Esophagus squamous epithelium (tissue), 5 donors: ENCODE results near the gene GABRA4. TPM values are rescaled to one million over a fixed set of nuclear protein-coding genes. Genes with fewer than 3 reads are reported as not detected.

ENCODE experiments used
- DNase-seq: peaks from one replicate; lab custom pipeline; 2025; lab: John Stamatoyannopoulos, UW
- H3K27ac ChIP-seq, 4 donors: fragments of 200-600 bp; sonication (generic); one replicate each; pipeline ENCODE4 v1.5.1; 2016 to 2019; ENCODE audit warnings: mild to moderate bottlenecking in 1 of 4
- H3K27me3 ChIP-seq, 4 donors: fragments of 200-600 bp; sonication (generic); 1 replicate in 3 of 4; 2 replicates in 1 of 4; pipeline versions ENCODE4 v1.5.1 to v1.6.0; 2017 to 2021; ENCODE audit warnings: antibody characterized with exemption in 1 of 4
- H3K36me3 ChIP-seq, 3 donors: fragments of 200-600 bp; sonication (generic); one replicate each; pipeline ENCODE4 v1.5.1; 2016 to 2019
- H3K4me1 ChIP-seq, 3 donors: fragments of 200-600 bp; sonication (generic); one replicate each; pipeline ENCODE4 v1.5.1; 2017 to 2019
- H3K4me3 ChIP-seq, 4 donors: fragments of 200-600 bp; sonication (generic); 1 replicate in 3 of 4; 2 replicates in 1 of 4; pipeline ENCODE4 v1.5.1; 2016 to 2019; ENCODE audit warnings: mild to moderate bottlenecking in 2 of 4, moderate library complexity in 1 of 4
- H3K9me3 ChIP-seq, 3 donors: fragments of 200-600 bp; sonication (generic); one replicate each; pipeline ENCODE4 v1.5.1; 2016 to 2019
- CTCF ChIP-seq, 6 experiments: fragments of 450-650 bp in 4 of 6; fragments of 200-600 bp in 2 of 6; sonication (generic) in 2 of 6; IDR thresholded peaks; one replicate each; pipeline ENCODE4 v1.5.1; 2016 to 2019; ENCODE audit warnings: antibody characterized with exemption in 6 of 6, mild to moderate bottlenecking in 4 of 6, moderate library complexity in 4 of 6
- POLR2A ChIP-seq, 4 donors: fragments of 450-650 bp; IDR thresholded peaks; one replicate each; pipeline ENCODE4 v1.6.1; 2017; ENCODE audit warnings: antibody characterized with exemption in 4 of 4, mild to moderate bottlenecking in 4 of 4, moderate library complexity in 3 of 4
- WGBS, 2 donors: methylation state at CpG; one replicate each; pipeline ENCODE4 v1.1.5; 2018; 5-methylcytosine and 5-hydroxymethylcytosine counted together
- intact Hi-C: fragments of 100-400 bp; cut with DNase I; formaldehyde crosslinking; loops from one replicate; pipeline ENCODE4 v1.15.0; 2022
- total RNA-seq, 4 donors: library from RNA; depleted of rRNA; stranded (reverse); fragments of >200 nt; gene quantifications; one replicate each; pipeline ENCODE4 v1.1.0, GENCODE V29; 2016
- donor health status: DM: yes; HTN: yes; CAD: no.

GABRA4 gene
- total RNA-seq, 4 donors from 2014 or later: under 0.01 to 2.3 (median 0.13) TPM; not detected in 1

DNA sequence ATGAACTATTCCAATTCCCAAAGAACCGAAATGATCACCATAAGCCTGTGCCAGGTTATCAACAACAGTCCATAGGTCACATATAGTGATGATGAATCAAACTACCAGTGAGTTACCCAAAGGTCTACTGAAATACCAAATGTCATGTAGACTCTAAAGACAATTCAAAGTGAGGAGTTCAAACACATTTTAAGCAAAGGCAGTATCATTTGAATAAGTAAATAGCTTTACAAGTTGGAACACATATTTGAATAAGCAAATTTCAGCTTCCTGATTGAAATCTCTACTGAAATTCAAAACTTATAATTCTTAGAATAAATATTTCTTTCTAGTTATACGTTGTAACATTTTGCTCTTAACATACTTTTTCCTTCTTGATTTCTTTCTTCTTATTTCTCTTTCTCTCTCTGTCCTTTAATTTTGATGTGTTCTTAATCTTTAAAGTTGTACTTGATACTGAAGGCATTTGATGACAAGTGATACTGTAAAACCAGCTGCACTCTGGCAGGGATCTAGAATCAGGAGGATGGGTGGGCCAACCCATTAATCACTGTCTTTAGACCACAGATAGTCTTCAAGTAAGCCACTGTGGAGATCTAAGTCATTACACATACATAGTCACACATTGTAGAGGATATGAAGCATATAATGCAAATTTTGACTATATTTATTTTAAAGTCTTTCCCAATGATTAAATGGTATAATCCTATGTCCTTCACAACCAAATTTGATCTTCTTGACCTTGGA lies 34.5 kb downstream of the GABRA4 start:
- H3K4me1 ChIP-seq: no peaks in the 10 kb centered on the region
- 60 to 78% methylated on average over 2 of the region's 2 CpGs for WGBS, 2 donors
- H3K36me3 ChIP-seq: no peaks in the 10 kb centered on the region

GRCh38 chr4:46956451-46956850 lies 36.9 kb downstream of the GABRA4 start:
- Histone ChIP-seq H3K4me1 (no peaks in the 10 kb centered on the region), H3K9me3 (no peaks in the 10 kb centered on the region), H3K27ac (no peak overlapping the region), H3K27me3 (no peaks in the 10 kb centered on the region), H3K4me3 (no peak overlapping the region), H3K36me3 (no peaks in the 10 kb centered on the region)
- intact Hi-C loops: no loop called here
- WGBS, 2 donors: 56 to 60% methylated on average over 4 of the region's 4 CpGs
- no peak for DNase-seq
- TF ChIP-seq CTCF (IDR thresholded peaks at IDR 0.05) (no peak), POLR2A (IDR thresholded peaks at IDR 0.05) (no peak)

More for the DNA sequence above, 34.5 kb downstream of the GABRA4 start:
- DNase-seq: no peak
- Histone ChIP-seq H3K4me3 (no peak overlapping the region), H3K27ac (no peak overlapping the region), H3K9me3 (no peaks in the 10 kb centered on the region), H3K27me3 (no peaks in the 10 kb centered on the region)
- intact Hi-C loops: no loop called here
- TF ChIP-seq CTCF (IDR thresholded peaks at IDR 0.05): no peak
- no peak for TF ChIP-seq POLR2A (IDR thresholded peaks at IDR 0.05)

DNA sequence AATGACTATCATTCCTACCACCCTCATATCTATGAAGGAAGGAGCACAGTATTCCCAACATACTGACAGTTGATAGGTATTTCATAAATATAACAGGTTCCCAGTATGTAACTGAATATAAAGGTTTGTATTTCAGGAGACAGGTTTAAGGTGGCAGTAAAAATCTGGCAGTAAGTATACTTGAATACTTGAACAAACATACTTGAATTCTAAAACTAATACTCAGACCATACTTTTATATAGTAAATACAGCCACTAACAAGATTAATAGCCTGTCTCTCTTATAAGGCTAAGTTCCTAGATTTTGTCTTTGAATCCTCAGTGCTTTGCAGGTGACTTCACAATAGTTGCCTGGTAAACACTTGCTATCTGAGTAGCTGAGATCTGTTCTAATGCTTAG lies 37.8 kb downstream of the GABRA4 start:
- intact Hi-C loops: no loop called here
- no peak overlapping the region for H3K27ac ChIP-seq
- no peaks in the 10 kb centered on the region for H3K4me1 ChIP-seq
- H3K27me3 ChIP-seq: no peaks in the 10 kb centered on the region
- no peak for DNase-seq
- H3K4me3 ChIP-seq: no peak overlapping the region
- TF ChIP-seq CTCF (IDR thresholded peaks at IDR 0.05): no peak
- TF ChIP-seq POLR2A (IDR thresholded peaks at IDR 0.05): no peak
- H3K36me3 ChIP-seq: no peaks in the 10 kb centered on the region
- H3K9me3 ChIP-seq: no peaks in the 10 kb centered on the region

- intact Hi-C loops: no loop called here
- no peaks in the 10 kb centered on the region for H3K4me1 ChIP-seq
- no peak overlapping the region for H3K4me3 ChIP-seq
- no peaks in the 10 kb centered on the region for H3K27me3 ChIP-seq
- no peaks in the 10 kb centered on the region for H3K9me3 ChIP-seq
- DNase-seq: no peak
- no peak for TF ChIP-seq CTCF (IDR thresholded peaks at IDR 0.05)
- no peak for TF ChIP-seq POLR2A (IDR thresholded peaks at IDR 0.05)
- no peaks in the 10 kb centered on the region for H3K36me3 ChIP-seq
- no peak overlapping the region for H3K27ac ChIP-seq
Observed at GRCh38 chr4:46954643-46955042, 38.7 kb downstream of the GABRA4 start.

DNA sequence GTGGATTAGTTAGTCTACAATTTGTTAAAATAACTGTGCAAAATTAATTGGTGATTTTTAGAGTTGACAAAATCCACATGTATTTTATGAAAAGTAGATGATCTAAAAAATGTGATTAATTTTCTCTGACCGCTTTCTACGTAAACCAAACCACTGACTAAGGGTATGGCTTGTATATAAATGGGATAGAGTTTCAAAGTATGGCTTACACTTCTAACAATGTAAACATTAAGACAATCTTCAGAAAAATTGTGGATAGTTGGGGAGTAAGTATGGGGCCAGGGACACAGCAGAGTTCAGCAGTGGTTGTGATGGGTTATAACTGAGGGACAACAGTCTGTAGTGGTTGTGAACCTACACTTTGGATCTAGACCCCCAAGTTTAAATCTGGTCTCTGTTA lies 39.8 kb downstream of the GABRA4 start:
- Histone ChIP-seq H3K4me1 (no peaks in the 10 kb centered on the region), H3K9me3 (no peaks in the 10 kb centered on the region), H3K27me3 (no peaks in the 10 kb centered on the region), H3K36me3 (no peaks in the 10 kb centered on the region), H3K27ac (no peak overlapping the region), H3K4me3 (no peak overlapping the region)
- WGBS, 2 donors: 76 to 77% methylated on average over 2 of the region's 2 CpGs
- TF ChIP-seq POLR2A (IDR thresholded peaks at IDR 0.05) (no peak), CTCF (IDR thresholded peaks at IDR 0.05) (no peak)
- intact Hi-C loops: no loop called here
- DNase-seq: no peak
